ENCODE measurements around the gene HNRNPA3.
"Not testable (repeated sequence)": the region's sequence is repeated elsewhere in the genome, so short reads cannot be mapped to it uniquely, and the experiment has no call there.

The HNRNPA3 gene

GRCh38 chr2:177235855-177236437 is 23.4 kb downstream of the HNRNPA3 start:
- no peak for TF ChIP-seq POLR2A (IDR thresholded peaks at IDR 0.05; ENCODE audit: low read depth, low read length)
- DNase-seq (ENCODE audit: insufficient read length, low spot score) = no peak
- no peak for FAIRE-seq

- TF ChIP-seq POLR2A (IDR thresholded peaks at IDR 0.05; ENCODE audit: low read depth, low read length) = no peak
- FAIRE-seq (no peak), DNase-seq (ENCODE audit: insufficient read length, low spot score) (no peak)
Observed at GRCh38 chr2:177237932-177238331, 25.3 kb downstream of the HNRNPA3 start.

GRCh38 chr2:177239053-177239452 is 26.5 kb downstream of the HNRNPA3 start:
- FAIRE-seq (no peak), DNase-seq (ENCODE audit: insufficient read length, low spot score) (no peak)

GRCh38 chr2:177239932-177240630 is 27.5 kb downstream of the HNRNPA3 start:
- TF ChIP-seq POLR2A (IDR thresholded peaks at IDR 0.05; ENCODE audit: low read depth, low read length) = no peak
- peak; percentile 40 for DNase-seq (ENCODE audit: insufficient read length, low spot score)
- peak; percentile 92 for FAIRE-seq

More at GRCh38 chr2:177239053-177239452, 26.5 kb downstream of the HNRNPA3 start:
- no peak for TF ChIP-seq POLR2A (IDR thresholded peaks at IDR 0.05; ENCODE audit: low read depth, low read length)

- DNase-seq (ENCODE audit: insufficient read length, low spot score) = no peak
- FAIRE-seq = no peak
- TF ChIP-seq POLR2A (IDR thresholded peaks at IDR 0.05; ENCODE audit: low read depth, low read length) = no peak
Observed at GRCh38 chr2:177241711-177242120, 29.1 kb downstream of the HNRNPA3 start.

GRCh38 chr2:177242121-177242987 is 29.8 kb downstream of the HNRNPA3 start:
- peak; percentile 74 for FAIRE-seq
- peak; percentile 49 for DNase-seq (ENCODE audit: insufficient read length, low spot score)
- no peak for TF ChIP-seq POLR2A (IDR thresholded peaks at IDR 0.05; ENCODE audit: low read depth, low read length)

GRCh38 chr2:177243073-177243472 is 30.5 kb downstream of the HNRNPA3 start:
- no peak for TF ChIP-seq POLR2A (IDR thresholded peaks at IDR 0.05; ENCODE audit: low read depth, low read length)
- FAIRE-seq (no peak), DNase-seq (ENCODE audit: insufficient read length, low spot score) (no peak)

GRCh38 chr2:177243476-177243875 is 30.9 kb downstream of the HNRNPA3 start:
- no peak for TF ChIP-seq POLR2A (IDR thresholded peaks at IDR 0.05; ENCODE audit: low read depth, low read length)
- no peak for FAIRE-seq

GRCh38 chr2:177244244-177244771 is 31.7 kb downstream of the HNRNPA3 start:
- FAIRE-seq = no peak
- no peak for TF ChIP-seq POLR2A (IDR thresholded peaks at IDR 0.05; ENCODE audit: low read depth, low read length)
- DNase-seq (ENCODE audit: insufficient read length, low spot score) = no peak

More at GRCh38 chr2:177243476-177243875, 30.9 kb downstream of the HNRNPA3 start:
- DNase-seq (ENCODE audit: insufficient read length, low spot score) = no peak

- no peak for TF ChIP-seq POLR2A (IDR thresholded peaks at IDR 0.05; ENCODE audit: low read depth, low read length)
- DNase-seq (ENCODE audit: insufficient read length, low spot score) (peak; percentile 33), FAIRE-seq (peak; percentile 64)
Observed at GRCh38 chr2:177245010-177245422, 32.4 kb downstream of the HNRNPA3 start.

- DNase-seq (ENCODE audit: insufficient read length, low spot score) (no peak), FAIRE-seq (no peak)
- no peak for TF ChIP-seq POLR2A (IDR thresholded peaks at IDR 0.05; ENCODE audit: low read depth, low read length)
Observed at GRCh38 chr2:177246000-177246399, 33.4 kb downstream of the HNRNPA3 start.

GRCh38 chr2:177246523-177247030 is 34.0 kb downstream of the HNRNPA3 start:
- FAIRE-seq; DNase-seq (ENCODE audit: insufficient read length, low spot score): not testable (repeated sequence)

- no peak for FAIRE-seq
- no peak for DNase-seq (ENCODE audit: insufficient read length, low spot score)
- no peak for TF ChIP-seq POLR2A (IDR thresholded peaks at IDR 0.05; ENCODE audit: low read depth, low read length)
Observed at GRCh38 chr2:177247693-177248262, 35.2 kb downstream of the HNRNPA3 start.
